NAMALWA (cell line): ENCODE results near the gene COA3.

ENCODE experiments used
- DNase-seq: peaks from one replicate; pipeline ENCODE4 v3.0.0-alpha.2; 2015; ENCODE audit warnings: low spot score

The COA3 gene

GRCh38 chr17:42817866-42818265, 19.4 kb upstream of the COA3 start:
- no peak for DNase-seq

GRCh38 chr17:42814633-42815399, 16.3 kb upstream of the COA3 start:
- no peak for DNase-seq

GRCh38 chr17:42809250-42809649, 10.7 kb upstream of the COA3 start:
- no peak for DNase-seq

GRCh38 chr17:42806249-42806648, 7.7 kb upstream of the COA3 start:
- no peak for DNase-seq

GRCh38 chr17:42804918-42805367, 6.4 kb upstream of the COA3 start:
- no peak for DNase-seq

GRCh38 chr17:42803074-42803883, 4.8 kb upstream of the COA3 start:
- DNase-seq: no peak

GRCh38 chr17:42798011-42798382, 507 bp downstream of the COA3 start:
- DNase-seq: no peak

GRCh38 chr17:42797067-42798007, 1.2 kb downstream of the COA3 start:
- DNase-seq: no peak

GRCh38 chr17:42796066-42796758, 2.3 kb downstream of the COA3 start:
- no peak for DNase-seq

GRCh38 chr17:42795465-42795864, 3.0 kb downstream of the COA3 start:
- DNase-seq: no peak

GRCh38 chr17:42795061-42795460, 3.4 kb downstream of the COA3 start:
- no peak for DNase-seq

GRCh38 chr17:42792545-42792944, 6.0 kb downstream of the COA3 start:
- DNase-seq: no peak

GRCh38 chr17:42791948-42792347, 6.6 kb downstream of the COA3 start:
- DNase-seq: no peak

GRCh38 chr17:42787266-42787665, 11.2 kb downstream of the COA3 start:
- no peak for DNase-seq

- no peak for DNase-seq
These were observed 13.5 kb downstream of the COA3 start for GRCh38 chr17:42784811-42785592.

GRCh38 chr17:42784409-42784808, 14.1 kb downstream of the COA3 start:
- DNase-seq: no peak

GRCh38 chr17:42783791-42784138, 14.7 kb downstream of the COA3 start:
- no peak for DNase-seq

GRCh38 chr17:42783062-42783790, 15.3 kb downstream of the COA3 start:
- DNase-seq: no peak

- DNase-seq: no peak
These were observed 16.1 kb downstream of the COA3 start for GRCh38 chr17:42782166-42783061.
